HG03457 (cell line): Measurements from ENCODE around the gene SCGB1A1.
"Not testable (repeated sequence)": the region's sequence is repeated elsewhere in the genome, so short reads cannot be mapped to it uniquely, and the experiment has no call there.

Experiments used
- ATAC-seq: cut with Tn5 transposase; IDR thresholded peaks from one replicate; pipeline ENCODE4 v1.9.1; 2021; ENCODE audit warnings: moderate number of reproducible peaks; ENCODE audit not compliant: unreplicated experiment

Gene SCGB1A1

GRCh38 chr11:62449451-62449851, 30.6 kb downstream of the SCGB1A1 start:
- no peak for ATAC-seq

GRCh38 chr11:62449912-62450311, 31.1 kb downstream of the SCGB1A1 start:
- not testable (repeated sequence) for ATAC-seq

GRCh38 chr11:62450543-62451240, 31.9 kb downstream of the SCGB1A1 start:
- no peak for ATAC-seq

- ATAC-seq = no peak
Observed at GRCh38 chr11:62451241-62451621, 32.4 kb downstream of the SCGB1A1 start.

GRCh38 chr11:62452261-62452660, 33.4 kb downstream of the SCGB1A1 start:
- no peak for ATAC-seq

GRCh38 chr11:62452839-62453468, 34.1 kb downstream of the SCGB1A1 start:
- ATAC-seq = no peak

GRCh38 chr11:62456630-62457029, 37.8 kb downstream of the SCGB1A1 start:
- ATAC-seq = no peak

- ATAC-seq = no peak
Observed at GRCh38 chr11:62457478-62457877, 38.6 kb downstream of the SCGB1A1 start.

GRCh38 chr11:62458212-62459002, 39.6 kb downstream of the SCGB1A1 start:
- no peak for ATAC-seq

GRCh38 chr11:62459080-62459479, 40.2 kb downstream of the SCGB1A1 start:
- ATAC-seq = no peak

GRCh38 chr11:62461740-62462507, 43.1 kb downstream of the SCGB1A1 start:
- no peak for ATAC-seq

- ATAC-seq = no peak
Observed at GRCh38 chr11:62462508-62462892, 43.7 kb downstream of the SCGB1A1 start.

GRCh38 chr11:62463121-62463542, 44.3 kb downstream of the SCGB1A1 start:
- ATAC-seq = no peak

GRCh38 chr11:62464655-62465054, 45.8 kb downstream of the SCGB1A1 start:
- ATAC-seq = no peak

GRCh38 chr11:62466444-62466843, 47.6 kb downstream of the SCGB1A1 start:
- no peak for ATAC-seq

- ATAC-seq = no peak
Observed at GRCh38 chr11:62468577-62468976, 49.7 kb downstream of the SCGB1A1 start.

- ATAC-seq = no peak
Observed at GRCh38 chr11:62471603-62472002, 52.8 kb downstream of the SCGB1A1 start.

- no peak for ATAC-seq
Observed at GRCh38 chr11:62472063-62472884, 53.4 kb downstream of the SCGB1A1 start.
